ENCODE measurements around the gene MLLT1.

Gene MLLT1

DNA sequence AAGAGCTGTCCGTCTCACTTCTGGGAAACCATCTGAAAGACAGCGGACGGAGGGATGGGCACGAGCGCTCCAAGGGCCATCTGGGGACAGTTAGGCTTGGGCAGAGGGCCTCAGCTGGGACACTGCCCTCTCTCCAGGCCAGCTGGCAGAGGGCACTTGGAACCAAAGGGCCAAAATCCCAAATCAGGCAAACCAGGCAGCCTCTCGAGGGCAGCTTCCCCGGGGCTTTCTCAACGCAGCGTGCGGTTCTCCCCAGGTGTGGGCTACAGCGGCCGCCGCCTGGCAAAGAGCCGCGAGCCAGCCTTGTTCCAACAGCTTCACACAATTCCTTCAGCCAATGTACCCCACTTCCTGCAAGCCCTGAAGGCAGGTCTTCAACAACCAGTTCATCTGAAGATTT, 5.0 kb downstream of the MLLT1 start:
- H3K9me3 ChIP-seq (ENCODE audit: control insufficient read depth, insufficient read depth, low read length): no peaks in the 10 kb centered on the region
- H3K4me1 ChIP-seq (ENCODE audit: control insufficient read depth, insufficient read depth, low read length): peaks cover 53% of the 10 kb centered on the region
- H3K9ac ChIP-seq (ENCODE audit: low read depth, low read length): no peak overlapping the region
- H3K27me3 ChIP-seq (ENCODE audit: control insufficient read depth, insufficient read depth, low read length): no peaks in the 10 kb centered on the region
- no peak overlapping the region for H3K4me3 ChIP-seq (ENCODE audit: low read depth, low read length)
- H3K36me3 ChIP-seq (ENCODE audit: control insufficient read depth, insufficient read depth, low read length): peaks cover 15% of the 10 kb centered on the region
- no peak overlapping the region for H3K27ac ChIP-seq (ENCODE audit: low read depth, low read length)

- Histone ChIP-seq H3K4me1 (ENCODE audit: control insufficient read depth, insufficient read depth, low read length) (peaks cover 53% of the 10 kb centered on the region), H3K9me3 (ENCODE audit: control insufficient read depth, insufficient read depth, low read length) (no peaks in the 10 kb centered on the region), H3K27ac (ENCODE audit: low read depth, low read length) (no peak overlapping the region), H3K27me3 (ENCODE audit: control insufficient read depth, insufficient read depth, low read length) (no peaks in the 10 kb centered on the region), H3K4me3 (ENCODE audit: low read depth, low read length) (no peak overlapping the region), H3K36me3 (ENCODE audit: control insufficient read depth, insufficient read depth, low read length) (peaks cover 23% of the 10 kb centered on the region), H3K9ac (ENCODE audit: low read depth, low read length) (no peak overlapping the region)
These were observed 5.8 kb downstream of the MLLT1 start for GRCh38 chr19:6273701-6274601.

DNA sequence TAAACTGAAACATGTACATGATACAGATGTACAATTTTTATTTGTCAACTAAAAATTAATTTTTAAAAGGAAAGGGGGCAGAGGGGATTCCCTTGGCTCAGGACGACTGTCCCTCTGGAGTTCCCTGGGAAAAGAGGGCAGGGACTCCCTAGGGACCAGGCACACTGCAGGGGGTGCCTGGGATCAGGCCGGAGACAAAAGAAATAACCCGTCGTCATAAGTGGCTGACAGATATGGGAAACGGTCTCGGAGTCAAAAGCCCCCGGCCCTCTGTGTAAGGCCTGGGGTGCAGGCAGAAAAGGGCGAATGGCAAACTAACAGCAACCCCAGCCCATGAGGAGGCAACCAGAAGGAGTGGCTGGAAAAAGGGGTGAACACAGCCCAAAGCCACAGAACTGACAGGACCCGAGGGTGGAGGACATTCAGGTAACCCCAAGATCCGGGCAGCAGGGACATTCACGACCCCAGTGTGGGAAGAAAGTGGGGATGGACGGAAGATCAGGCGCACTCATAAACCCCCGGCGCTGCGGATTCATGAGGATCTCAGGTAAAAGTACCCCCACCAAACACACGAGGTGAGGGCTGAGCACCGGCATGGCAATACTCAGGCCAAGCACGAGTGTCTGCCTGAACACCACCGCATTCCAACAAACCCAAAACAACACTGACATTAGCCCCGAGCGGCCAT, 6.7 kb downstream of the MLLT1 start:
- H3K36me3 ChIP-seq (ENCODE audit: control insufficient read depth, insufficient read depth, low read length): peaks cover 31% of the 10 kb centered on the region
- no peak overlapping the region for H3K9ac ChIP-seq (ENCODE audit: low read depth, low read length)
- H3K27ac ChIP-seq (ENCODE audit: low read depth, low read length): peak overlapping the region; percentile 33
- H3K4me1 ChIP-seq (ENCODE audit: control insufficient read depth, insufficient read depth, low read length): peaks cover 47% of the 10 kb centered on the region
- no peaks in the 10 kb centered on the region for H3K9me3 ChIP-seq (ENCODE audit: control insufficient read depth, insufficient read depth, low read length)
- H3K27me3 ChIP-seq (ENCODE audit: control insufficient read depth, insufficient read depth, low read length): no peaks in the 10 kb centered on the region
- no peak overlapping the region for H3K4me3 ChIP-seq (ENCODE audit: low read depth, low read length)

- peaks cover 35% of the 10 kb centered on the region for H3K36me3 ChIP-seq (ENCODE audit: control insufficient read depth, insufficient read depth, low read length)
- no peaks in the 10 kb centered on the region for H3K27me3 ChIP-seq (ENCODE audit: control insufficient read depth, insufficient read depth, low read length)
- H3K9me3 ChIP-seq (ENCODE audit: control insufficient read depth, insufficient read depth, low read length): no peaks in the 10 kb centered on the region
- peak overlapping the region; percentile 33 for H3K27ac ChIP-seq (ENCODE audit: low read depth, low read length)
- H3K4me3 ChIP-seq (ENCODE audit: low read depth, low read length): no peak overlapping the region
- no peak overlapping the region for H3K9ac ChIP-seq (ENCODE audit: low read depth, low read length)
- H3K4me1 ChIP-seq (ENCODE audit: control insufficient read depth, insufficient read depth, low read length): peaks cover 44% of the 10 kb centered on the region
These were observed 7.4 kb downstream of the MLLT1 start for GRCh38 chr19:6272411-6272791.

DNA sequence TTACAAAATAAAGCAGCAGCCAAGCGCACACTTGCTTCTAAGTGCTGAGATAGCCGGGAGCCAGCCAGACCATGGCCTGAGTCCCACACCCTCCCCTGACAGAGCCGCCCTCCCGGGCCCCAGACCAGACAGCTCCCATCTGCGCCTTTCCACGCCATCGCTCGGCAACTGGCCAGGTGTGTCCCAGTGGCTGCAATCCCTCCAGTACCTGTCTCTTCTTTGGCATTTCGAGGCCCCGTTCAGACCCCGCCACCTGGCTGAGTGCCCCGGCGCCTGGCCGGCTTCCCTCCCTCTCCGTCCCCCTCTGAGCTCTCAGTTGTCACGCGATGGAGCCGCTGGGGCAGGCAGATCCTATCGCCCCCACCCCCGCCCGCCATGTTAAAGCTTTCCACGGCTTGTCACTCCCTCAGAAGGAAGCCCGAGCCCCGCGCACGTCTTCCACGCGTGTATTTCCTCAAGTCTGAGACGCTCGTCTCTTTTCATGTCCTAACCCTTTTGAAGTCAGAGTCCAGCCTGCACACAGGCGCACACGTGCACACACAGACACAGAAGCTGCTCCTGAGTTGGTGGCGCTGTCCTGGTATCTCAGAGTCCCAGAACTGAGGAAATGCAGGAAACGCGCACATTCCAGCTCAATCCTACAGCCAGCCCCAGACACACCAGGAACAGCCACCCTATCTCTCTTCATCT, 7.9 kb downstream of the MLLT1 start:
- H3K27me3 ChIP-seq (ENCODE audit: control insufficient read depth, insufficient read depth, low read length): no peaks in the 10 kb centered on the region
- H3K4me1 ChIP-seq (ENCODE audit: control insufficient read depth, insufficient read depth, low read length): peaks cover 41% of the 10 kb centered on the region
- peak overlapping the region; percentile 28; the same call in 1 of the 2 replicates for H3K4me3 ChIP-seq (ENCODE audit: low read depth, low read length)
- H3K27ac ChIP-seq (ENCODE audit: low read depth, low read length): peak overlapping the region; percentile 48
- peaks cover 34% of the 10 kb centered on the region for H3K36me3 ChIP-seq (ENCODE audit: control insufficient read depth, insufficient read depth, low read length)
- no peak overlapping the region for H3K9ac ChIP-seq (ENCODE audit: low read depth, low read length)
- H3K9me3 ChIP-seq (ENCODE audit: control insufficient read depth, insufficient read depth, low read length): no peaks in the 10 kb centered on the region

- no peaks in the 10 kb centered on the region for H3K9me3 ChIP-seq (ENCODE audit: control insufficient read depth, insufficient read depth, low read length)
- H3K27me3 ChIP-seq (ENCODE audit: control insufficient read depth, insufficient read depth, low read length): no peaks in the 10 kb centered on the region
- no peak overlapping the region for H3K27ac ChIP-seq (ENCODE audit: low read depth, low read length)
- peaks cover 41% of the 10 kb centered on the region for H3K4me1 ChIP-seq (ENCODE audit: control insufficient read depth, insufficient read depth, low read length)
- H3K4me3 ChIP-seq (ENCODE audit: low read depth, low read length): no peak overlapping the region
- H3K36me3 ChIP-seq (ENCODE audit: control insufficient read depth, insufficient read depth, low read length): peaks cover 34% of the 10 kb centered on the region
- H3K9ac ChIP-seq (ENCODE audit: low read depth, low read length): no peak overlapping the region
These were observed 8.5 kb downstream of the MLLT1 start for GRCh38 chr19:6271251-6271650.

GRCh38 chr19:6270822-6271221, 9.0 kb downstream of the MLLT1 start:
- H3K36me3 ChIP-seq (ENCODE audit: control insufficient read depth, insufficient read depth, low read length): peaks cover 34% of the 10 kb centered on the region
- no peak overlapping the region for H3K9ac ChIP-seq (ENCODE audit: low read depth, low read length)
- H3K9me3 ChIP-seq (ENCODE audit: control insufficient read depth, insufficient read depth, low read length): no peaks in the 10 kb centered on the region
- peaks cover 41% of the 10 kb centered on the region for H3K4me1 ChIP-seq (ENCODE audit: control insufficient read depth, insufficient read depth, low read length)
- no peaks in the 10 kb centered on the region for H3K27me3 ChIP-seq (ENCODE audit: control insufficient read depth, insufficient read depth, low read length)
- H3K27ac ChIP-seq (ENCODE audit: low read depth, low read length): no peak overlapping the region
- H3K4me3 ChIP-seq (ENCODE audit: low read depth, low read length): no peak overlapping the region

DNA sequence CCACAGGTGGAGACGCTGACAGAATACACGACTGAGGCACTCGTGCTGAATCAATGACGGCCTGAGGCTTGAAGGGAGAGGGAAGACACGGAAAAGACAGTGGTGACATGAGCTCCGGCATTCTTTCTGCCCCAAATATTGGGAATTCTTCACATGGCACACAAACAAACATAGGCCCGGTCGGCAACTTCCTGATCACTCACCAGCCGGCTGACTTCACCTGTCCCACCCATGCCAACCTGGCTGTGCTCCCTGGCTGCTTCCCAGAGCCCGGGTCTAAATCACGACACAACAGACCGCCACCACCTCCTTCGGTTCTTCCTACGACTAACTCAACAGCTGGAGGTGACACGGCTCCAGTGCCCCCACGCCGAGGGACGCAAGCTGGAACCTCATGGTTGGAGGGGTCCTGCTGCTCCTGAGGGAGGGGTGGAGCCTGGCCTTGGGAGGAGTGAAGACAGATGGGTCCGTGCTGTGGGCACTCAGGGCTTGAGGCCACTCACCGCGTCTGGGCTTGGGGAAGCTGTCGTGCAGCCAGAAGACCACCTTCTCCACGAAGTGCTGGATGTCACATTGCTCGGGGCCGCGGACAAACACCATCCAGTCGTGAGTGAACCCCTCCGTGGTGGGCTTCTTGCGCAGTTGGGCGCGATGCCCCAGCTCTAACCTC, 9.6 kb downstream of the MLLT1 start:
- no peak overlapping the region for H3K4me3 ChIP-seq (ENCODE audit: low read depth, low read length)
- peaks cover 41% of the 10 kb centered on the region for H3K4me1 ChIP-seq (ENCODE audit: control insufficient read depth, insufficient read depth, low read length)
- H3K9me3 ChIP-seq (ENCODE audit: control insufficient read depth, insufficient read depth, low read length): no peaks in the 10 kb centered on the region
- H3K27me3 ChIP-seq (ENCODE audit: control insufficient read depth, insufficient read depth, low read length): no peaks in the 10 kb centered on the region
- no peak overlapping the region for H3K27ac ChIP-seq (ENCODE audit: low read depth, low read length)
- peaks cover 34% of the 10 kb centered on the region for H3K36me3 ChIP-seq (ENCODE audit: control insufficient read depth, insufficient read depth, low read length)
- H3K9ac ChIP-seq (ENCODE audit: low read depth, low read length): no peak overlapping the region

GRCh38 chr19:6269101-6269886, 10.5 kb downstream of the MLLT1 start:
- H3K36me3 ChIP-seq (ENCODE audit: control insufficient read depth, insufficient read depth, low read length): peaks cover 34% of the 10 kb centered on the region
- no peaks in the 10 kb centered on the region for H3K9me3 ChIP-seq (ENCODE audit: control insufficient read depth, insufficient read depth, low read length)
- H3K27me3 ChIP-seq (ENCODE audit: control insufficient read depth, insufficient read depth, low read length): no peaks in the 10 kb centered on the region
- no peak overlapping the region for H3K27ac ChIP-seq (ENCODE audit: low read depth, low read length)
- peaks cover 32% of the 10 kb centered on the region for H3K4me1 ChIP-seq (ENCODE audit: control insufficient read depth, insufficient read depth, low read length)
- no peak overlapping the region for H3K4me3 ChIP-seq (ENCODE audit: low read depth, low read length)
- no peak overlapping the region for H3K9ac ChIP-seq (ENCODE audit: low read depth, low read length)

DNA sequence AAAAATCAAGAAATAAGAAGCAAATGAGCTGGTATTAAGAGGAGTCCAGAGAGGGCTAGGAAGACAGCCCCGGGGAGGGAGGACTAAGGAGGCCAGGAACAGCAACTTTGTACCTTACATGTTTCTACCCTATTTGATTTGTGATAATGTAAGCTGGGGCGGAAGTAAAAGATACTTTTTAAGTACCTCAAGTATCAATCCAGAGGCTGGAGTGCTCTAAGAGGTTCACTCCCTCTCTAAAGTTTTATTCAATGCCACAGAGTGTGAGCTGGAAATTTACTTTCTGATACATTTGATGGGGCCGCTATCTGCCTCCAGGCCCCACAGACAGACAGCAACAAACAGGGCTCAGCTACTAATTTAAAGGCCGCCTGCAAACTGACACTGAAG, 11.4 kb downstream of the MLLT1 start:
- H3K36me3 ChIP-seq (ENCODE audit: control insufficient read depth, insufficient read depth, low read length): peaks cover 37% of the 10 kb centered on the region
- H3K27ac ChIP-seq (ENCODE audit: low read depth, low read length): no peak overlapping the region

More for the DNA sequence above, 11.4 kb downstream of the MLLT1 start:
- H3K27me3 ChIP-seq (ENCODE audit: control insufficient read depth, insufficient read depth, low read length): no peaks in the 10 kb centered on the region
- H3K4me1 ChIP-seq (ENCODE audit: control insufficient read depth, insufficient read depth, low read length): peaks cover 22% of the 10 kb centered on the region
- no peak overlapping the region for H3K4me3 ChIP-seq (ENCODE audit: low read depth, low read length)
- no peak overlapping the region for H3K9ac ChIP-seq (ENCODE audit: low read depth, low read length)
- H3K9me3 ChIP-seq (ENCODE audit: control insufficient read depth, insufficient read depth, low read length): no peaks in the 10 kb centered on the region
